HG03469 (cell line): Measurements from ENCODE around the gene CYP39A1.

ENCODE experiments used
- ATAC-seq: cut with Tn5 transposase; IDR thresholded peaks from one replicate; pipeline ENCODE4 v1.9.1; 2021; ENCODE audit warnings: mild to moderate bottlenecking, moderate library complexity, moderate number of reproducible peaks; ENCODE audit not compliant: unreplicated experiment

Gene CYP39A1

DNA sequence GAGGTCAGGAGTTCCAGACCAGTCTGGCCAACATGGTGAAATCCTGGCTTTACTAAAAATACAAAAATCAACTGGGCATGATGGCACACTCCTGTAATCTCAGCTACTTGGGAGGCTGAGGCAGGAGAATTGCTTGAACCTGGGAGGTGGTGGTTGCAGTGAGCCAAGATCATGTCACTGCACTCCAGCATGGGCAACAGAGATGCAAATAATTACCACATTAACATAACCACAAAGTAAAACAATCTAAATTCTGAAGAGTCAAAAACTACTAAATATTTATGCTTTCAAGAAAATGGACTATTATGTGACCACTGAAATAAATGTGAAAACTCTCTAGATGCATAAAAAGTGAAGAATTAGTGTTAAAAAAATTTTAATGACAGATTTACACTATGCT lies 59.9 kb downstream of the CYP39A1 start:
- no peak for ATAC-seq

DNA sequence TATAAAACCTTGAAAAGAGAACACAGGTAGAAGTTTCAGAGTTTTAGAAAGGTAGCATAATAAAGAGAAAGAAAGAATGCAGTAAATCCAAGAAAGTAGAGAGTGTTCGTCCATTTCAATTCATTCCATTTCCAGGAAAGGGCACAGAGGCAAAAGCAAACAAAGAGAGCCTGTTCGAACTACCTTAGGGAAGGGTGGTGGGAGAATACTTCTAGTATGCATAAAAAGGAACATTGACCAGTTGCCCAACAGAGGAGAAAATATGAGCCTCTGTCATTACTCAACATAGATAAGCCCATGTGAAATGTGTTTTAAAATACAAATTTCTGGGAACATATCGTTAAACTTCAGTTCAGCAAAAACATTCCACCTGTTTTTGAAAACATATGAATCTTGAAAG lies 60.6 kb downstream of the CYP39A1 start:
- ATAC-seq = no peak

DNA sequence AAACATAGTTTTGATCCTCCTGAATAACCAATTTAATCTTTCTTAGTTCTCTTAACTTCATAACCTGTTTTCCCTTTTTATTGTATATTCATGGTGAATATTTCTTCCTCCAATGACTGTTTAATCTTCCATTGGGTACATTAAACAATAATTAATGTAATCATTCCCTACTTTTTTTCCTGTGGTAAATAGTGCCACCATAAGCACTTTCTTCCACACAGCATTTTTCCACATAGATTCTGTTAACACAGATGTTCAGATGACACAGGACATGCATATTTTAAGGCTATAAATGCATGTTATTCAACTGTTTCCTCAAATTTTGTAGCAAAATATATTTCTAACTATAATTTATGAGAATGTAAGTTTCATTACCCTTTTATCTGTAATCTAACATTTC lies 61.9 kb downstream of the CYP39A1 start:
- ATAC-seq = no peak

DNA sequence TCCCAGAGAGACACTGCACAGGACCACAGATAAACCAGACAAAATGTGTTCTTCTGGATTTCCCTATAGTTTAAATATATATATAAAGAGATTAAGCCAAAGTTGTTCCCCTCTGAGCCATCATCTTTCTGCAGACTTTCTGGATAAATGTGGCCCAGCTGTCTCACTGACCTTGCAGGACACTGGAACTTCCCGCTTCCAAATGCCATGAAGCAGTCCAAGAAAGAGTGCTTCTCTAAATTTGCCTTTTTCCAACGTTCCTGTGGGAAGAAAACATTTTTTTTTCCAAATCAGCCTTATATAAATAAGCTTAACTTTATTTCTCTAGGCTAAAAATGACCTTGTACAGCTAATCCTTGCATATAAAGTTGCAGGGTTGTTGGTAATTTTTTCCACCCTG lies 65.7 kb downstream of the CYP39A1 start:
- ATAC-seq = no peak

DNA sequence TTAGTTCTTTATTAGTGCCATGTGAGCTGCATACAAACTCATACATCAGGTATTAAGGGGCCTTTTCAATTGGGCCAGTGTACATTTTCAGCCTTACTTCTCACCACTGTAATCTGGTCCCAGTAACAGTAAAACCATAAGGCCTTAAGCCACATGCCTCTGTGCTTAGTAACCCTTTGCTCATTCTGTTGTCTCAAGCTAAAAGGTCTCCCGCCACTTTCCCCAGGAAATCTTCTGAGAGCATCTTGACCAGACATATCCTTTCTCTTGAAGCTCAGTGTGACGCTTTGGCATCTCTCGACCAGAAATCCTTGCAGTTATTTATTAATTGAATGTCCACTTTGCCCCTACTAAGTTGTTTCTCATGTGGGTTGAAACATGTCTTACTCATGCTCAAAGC lies 68.0 kb downstream of the CYP39A1 start:
- no peak for ATAC-seq

DNA sequence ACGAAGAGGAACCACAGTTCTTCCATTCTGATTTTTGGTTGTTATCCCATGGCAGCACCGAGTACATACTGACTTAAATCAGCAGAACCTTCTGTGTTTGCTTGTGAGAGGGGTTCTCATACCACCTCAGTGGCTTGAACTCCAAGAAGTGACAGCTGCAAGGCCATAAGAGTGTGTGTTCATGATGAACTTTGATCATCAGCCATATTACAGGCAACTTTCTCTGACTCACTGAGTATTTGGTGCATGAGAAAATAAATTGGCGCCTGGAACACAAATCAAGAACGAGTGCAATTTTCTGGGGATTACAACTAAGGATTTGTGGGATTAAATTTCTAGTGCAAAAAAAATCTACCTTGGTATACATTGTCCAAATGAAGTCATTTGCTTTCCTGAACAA lies 68.9 kb downstream of the CYP39A1 start:
- no peak for ATAC-seq

DNA sequence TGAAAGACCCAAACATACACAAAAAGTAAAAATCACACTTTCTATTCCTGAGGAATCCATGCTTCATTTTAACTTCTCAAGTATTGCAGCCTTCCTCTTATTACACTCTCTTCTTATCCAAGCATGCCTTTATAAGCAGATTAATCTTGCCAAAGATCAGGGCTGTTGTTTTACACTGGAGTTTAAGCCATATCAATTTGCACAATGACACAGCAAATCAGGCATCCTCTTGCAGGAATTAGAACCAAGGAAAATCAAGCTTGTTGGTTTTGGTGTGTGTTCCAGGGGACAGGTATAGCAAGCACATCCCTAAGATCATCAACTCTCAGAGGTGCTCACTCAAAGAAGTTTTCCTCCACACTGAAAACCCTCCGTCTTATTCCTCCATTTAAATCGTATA lies 69.5 kb downstream of the CYP39A1 start:
- no peak for ATAC-seq

DNA sequence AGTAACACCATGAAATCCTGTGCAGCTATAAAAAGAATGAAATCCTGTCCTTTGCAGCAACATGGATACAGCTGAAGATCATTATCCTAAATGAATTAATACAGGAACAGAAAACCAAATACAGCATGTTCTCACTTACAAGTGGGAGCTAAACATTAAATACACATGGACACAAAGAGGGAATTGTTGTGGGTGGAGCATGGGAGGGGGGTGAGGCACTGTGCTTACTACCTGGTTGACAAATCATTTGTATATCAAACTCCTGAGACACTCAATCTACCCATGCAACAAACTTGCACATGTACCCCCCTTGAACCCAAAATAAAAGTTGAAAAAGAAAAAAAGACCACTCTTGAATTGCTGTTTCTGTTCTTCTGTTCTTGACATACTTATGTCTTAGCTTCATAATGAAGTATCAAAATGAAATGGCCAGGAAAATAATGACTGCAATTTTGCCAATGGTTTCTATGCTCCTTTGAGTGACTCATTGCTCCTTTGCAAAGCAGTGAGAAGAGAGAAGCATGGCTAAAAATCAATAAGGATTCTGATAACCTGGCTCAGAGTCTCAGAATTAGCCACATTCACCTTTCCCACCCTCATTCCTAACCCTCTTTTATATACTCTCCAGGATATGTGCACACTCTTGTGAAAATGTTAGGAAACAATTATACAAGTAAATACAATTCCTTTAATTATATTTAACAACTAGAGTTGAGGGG lies 71.0 kb downstream of the CYP39A1 start:
- no peak for ATAC-seq

DNA sequence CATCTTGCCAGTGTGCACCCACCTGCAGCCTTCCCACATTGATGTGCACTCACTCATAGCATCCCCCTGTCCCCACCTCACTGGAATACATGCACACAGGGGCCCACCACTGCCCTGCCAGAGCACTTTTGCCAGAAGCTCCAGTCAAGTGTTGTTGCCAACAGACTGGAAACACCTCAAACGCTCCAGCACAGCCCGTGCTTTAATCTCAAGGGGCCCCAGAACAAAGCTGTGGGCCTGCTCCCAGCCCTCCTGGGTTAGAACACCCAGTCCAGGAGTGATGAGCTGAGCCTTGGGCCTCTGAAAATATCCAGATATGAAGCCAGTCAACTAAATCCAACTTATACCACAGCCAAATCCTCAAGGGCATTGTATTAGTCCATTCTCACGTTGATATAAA lies 77.1 kb downstream of the CYP39A1 start:
- no peak for ATAC-seq

DNA sequence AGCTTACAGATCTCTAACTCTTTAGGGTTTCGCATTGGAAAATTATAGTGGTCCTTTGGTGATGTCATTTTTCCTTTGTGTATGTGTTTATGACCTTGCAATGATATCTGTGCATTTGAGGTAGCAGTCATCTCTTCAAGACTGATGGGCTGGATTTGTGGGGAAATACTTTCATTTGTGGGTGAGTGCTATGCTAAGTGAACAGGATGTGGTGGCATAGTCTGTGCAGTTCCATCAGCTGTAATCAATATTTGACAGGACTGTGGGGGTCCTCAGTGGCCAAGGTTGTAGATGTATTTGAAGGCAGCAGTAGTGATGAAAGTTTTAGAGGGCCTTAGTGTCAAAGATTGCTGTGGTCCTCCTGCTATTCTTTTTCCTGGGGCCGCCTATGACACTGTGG lies 79.5 kb downstream of the CYP39A1 start:
- ATAC-seq = no peak

DNA sequence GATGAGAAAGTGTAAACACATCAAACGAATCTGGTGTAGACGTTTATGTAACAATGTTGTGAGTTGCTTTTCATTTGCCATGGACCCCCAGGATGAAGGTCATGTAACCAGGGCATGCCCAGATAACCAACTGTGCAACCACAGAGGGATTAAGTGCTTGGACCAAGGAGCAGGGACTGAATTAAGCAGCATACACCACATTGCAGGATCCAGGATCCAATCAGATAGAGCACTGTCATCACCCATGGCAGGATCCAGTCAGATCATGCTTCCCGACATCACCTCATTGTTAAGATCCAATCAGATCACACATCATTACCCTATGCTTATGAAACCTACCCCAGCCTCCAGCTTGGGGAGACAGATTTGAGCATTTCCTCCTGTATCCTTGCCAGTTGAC lies 87.1 kb downstream of the CYP39A1 start:
- ATAC-seq = no peak

DNA sequence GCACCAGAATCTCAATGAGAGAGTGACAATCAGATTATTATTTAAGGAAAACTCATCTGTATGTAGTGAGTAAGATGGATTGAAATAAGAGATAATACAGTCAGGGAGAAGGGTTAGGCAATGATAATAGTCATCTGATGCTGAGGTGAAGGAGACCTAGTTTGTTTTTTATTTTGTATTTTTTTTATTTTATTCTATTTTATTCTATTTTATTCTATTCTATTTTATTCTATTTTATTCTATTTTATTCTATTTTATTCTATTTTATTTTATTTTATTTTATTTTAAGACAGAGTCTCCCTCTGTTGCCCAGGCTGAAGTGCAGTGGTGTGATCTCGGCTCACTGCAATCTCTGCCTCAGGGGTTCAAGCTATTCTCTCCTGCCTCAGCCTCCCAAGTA lies 88.7 kb downstream of the CYP39A1 start:
- ATAC-seq = no peak

DNA sequence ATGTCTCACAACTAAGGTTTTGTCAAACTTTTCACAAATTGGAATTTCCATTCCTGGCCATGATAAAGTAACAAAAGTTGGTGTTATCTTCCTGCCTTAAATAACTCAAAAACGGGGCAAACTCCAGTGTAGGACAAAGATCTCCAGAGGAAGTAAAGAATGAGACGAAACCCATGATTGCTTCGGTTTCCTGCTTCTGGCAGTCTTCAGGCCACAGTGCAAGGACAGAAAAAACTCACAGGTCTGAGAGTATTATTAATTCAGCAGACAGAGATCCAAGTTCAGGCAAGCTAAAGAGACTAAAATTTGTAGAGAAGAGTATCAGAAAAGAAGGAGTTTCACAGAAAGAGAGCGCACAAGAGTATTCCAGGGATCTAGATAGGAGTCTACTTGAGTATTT lies 96.6 kb downstream of the CYP39A1 start:
- no peak for ATAC-seq

DNA sequence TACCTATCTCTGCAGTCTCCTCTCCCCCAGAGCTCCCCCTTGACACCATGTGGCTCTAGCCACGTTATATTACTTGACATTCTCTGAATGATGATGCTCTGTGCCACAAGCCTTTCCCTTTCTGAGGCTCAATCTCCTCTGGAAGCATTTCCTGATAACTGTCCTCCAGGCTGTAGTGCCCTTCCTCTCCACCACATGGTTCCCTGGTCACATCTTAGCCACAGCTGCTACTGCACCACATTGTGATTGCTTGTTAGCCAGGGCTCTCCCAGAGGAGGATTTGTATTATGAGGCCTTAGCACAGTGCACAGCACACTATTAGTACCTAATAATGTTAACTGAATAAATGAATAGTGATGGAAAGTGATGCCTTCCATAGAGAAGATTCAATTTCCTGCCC lies 97.5 kb downstream of the CYP39A1 start:
- ATAC-seq = no peak

DNA sequence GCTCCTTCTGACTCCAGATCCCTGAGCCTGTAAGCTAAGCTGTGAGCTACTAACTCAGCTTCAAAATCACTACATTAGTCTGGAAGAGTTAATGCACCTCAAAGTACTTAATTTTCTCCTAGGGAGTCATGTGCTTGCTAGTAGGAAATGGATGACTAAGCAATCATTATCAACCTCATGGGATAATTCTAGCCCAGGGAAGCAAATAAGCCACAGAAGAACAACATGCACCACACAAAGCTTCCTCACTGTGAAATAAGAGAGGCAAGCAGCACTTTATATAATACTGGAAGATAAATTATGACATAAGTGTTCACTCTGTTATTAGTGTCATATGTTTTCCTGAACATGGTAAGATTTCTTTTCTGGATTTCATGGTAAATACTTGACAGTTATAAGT lies 103.5 kb downstream of the CYP39A1 start:
- no peak for ATAC-seq

DNA sequence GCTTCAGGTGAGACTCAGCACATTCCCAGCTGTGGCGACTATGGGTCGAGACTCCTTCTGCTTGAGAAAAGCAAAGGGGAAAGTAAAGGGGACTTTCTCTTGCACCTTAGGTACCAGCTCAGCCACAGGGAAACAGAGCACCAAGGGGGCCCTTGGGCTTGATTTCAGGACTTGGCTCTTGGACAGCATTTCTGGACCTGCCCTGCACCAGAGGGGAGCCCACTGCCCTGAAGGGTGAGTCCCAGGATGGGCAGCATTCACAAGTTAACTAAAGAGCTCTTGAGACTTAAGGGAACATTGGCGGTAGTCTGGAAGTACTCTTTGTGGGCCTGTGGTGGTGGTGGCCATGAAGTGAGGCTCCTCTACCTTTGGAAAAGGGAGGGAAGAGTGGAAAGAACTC lies 111.1 kb downstream of the CYP39A1 start:
- no peak for ATAC-seq

DNA sequence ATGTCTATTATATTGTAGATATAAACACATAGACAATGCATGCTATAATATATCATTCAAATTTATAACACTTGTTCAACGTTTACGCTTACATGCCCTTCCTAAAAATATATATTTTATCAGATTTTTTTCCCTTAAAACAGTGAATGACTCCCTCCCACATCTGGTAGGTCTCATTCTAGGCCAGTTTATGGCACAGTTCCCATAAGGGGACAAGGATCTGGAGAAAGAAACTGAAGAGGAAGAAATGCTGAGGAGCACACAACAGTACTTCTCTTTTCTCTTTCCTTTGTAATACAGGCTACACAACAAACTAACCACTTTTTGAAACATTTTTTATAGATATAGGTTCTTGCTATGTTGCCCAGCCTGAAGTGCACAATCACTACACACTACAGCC lies 112.8 kb downstream of the CYP39A1 start:
- no peak for ATAC-seq

DNA sequence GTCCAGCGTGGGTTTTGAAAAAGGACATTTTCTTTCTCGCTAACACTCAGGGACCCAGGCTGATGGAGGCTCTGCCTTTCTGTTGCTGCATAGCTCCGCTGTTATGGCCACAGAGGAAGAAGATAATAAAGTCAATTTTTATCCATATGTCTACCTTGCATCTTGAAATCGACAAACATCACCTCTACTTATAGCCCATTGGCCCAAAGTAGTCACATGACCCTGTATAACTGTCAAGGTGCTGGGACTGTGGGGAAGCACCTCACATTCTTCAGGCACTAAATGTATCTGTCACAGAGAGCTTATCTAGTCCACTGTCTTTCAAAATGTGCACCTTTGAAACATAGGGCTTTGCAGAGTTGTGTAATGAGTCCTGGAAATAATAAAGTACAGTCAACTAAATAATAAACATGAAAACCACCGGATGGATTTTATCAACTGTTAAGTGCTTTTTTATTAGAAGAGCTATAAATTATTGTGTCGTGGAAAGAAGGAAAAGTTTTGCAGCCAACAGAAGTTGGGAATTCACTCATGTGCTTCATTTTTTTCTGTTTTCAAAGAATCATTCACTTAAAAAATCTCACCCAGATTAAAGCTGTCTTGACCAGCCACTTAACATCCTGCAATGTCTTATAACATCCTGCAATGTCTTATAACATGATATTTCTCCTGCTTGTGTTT lies 113.7 kb downstream of the CYP39A1 start:
- ATAC-seq = no peak

DNA sequence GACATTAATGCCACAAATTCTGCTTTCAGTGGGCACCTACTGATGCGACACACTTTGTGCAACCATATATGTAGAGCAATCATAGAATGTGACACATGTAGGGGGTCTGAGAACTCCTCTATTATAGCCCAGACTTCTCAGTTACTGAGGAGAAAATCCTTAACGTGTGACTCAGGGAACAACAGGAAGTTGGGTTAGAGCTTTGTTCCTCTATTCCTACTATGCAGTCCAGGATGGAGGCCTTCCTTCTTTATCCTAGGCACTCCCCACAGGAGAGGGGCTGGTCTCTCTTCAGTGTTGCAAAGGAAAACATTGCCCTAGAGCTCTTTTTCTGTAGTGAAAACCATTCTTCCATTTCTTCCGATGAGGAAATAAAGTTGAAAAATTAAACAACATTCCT lies 121.7 kb downstream of the CYP39A1 start:
- ATAC-seq = no peak

DNA sequence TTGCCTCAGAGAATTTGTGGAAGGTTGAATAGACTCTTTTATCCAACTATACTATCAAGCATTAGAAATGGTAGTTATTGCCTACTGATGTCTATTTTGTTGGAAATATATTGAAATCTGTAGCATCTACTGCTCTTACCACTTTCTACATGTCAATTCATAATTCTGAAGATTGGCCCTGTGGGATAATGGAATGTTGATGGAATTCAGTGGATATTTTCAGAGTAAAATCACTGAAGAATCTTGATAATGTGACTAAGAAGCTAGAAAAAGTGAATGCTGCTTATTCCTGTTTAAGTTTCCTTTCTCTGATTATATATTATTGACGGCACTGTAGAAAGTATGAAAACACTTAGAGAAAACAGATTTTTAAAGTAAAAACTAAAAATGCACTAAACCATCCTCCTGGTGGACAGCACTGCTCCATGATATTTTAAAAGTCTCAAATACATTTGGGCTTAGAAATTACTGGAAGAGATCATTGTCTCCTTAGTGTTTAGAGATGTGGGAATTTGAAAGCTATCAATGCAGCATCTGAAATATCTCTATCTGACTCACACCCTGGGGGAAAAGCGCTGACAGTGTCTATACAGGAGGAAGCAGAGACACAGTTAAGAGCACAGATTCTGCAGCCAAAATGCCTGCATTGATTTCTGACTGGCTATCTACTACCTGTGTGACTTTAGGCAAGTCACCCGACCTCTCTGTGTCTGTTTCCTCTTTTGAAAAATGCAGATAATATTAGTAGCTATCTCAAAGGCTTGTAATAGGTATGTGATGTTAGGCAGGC lies 123.5 kb downstream of the CYP39A1 start:
- no peak for ATAC-seq

DNA sequence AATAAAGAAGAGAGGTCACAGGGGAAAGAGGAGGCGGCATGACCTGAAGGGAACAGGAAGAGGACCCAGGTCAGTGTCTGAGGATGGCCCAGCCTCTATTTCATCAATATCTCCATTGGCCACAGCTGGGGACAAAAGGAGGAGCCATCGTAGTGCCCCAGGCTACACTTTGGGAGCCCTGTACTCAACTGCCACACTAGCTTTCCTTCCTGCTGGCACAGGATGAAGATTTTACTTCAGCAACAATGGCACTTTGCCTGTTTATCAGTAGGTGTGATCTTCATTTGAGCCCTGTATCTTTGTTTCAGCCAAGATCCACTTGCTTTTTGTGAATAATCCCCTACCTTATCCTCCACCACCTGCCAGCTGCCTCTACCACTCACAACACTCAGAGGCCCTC lies 126.0 kb downstream of the CYP39A1 start:
- ATAC-seq = no peak

DNA sequence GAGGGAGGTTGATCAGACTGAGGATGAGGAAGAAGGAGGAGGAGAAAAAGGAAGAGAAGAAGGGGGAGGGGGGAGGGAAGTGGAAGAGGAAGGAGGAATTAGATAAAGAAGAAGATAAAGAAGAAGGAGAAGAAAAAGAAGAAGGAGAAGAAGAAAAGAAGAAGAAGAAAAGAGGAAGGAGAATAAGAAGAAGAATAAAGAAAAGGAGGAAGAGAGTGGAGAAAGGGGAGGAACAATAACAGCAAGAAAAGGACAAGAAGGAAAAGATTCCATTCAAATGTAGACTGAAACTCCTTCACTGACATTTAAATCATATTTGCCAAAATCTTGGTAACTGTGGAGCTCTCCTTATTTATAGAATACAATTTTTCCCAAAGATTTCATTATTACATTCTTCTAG lies 127.0 kb downstream of the CYP39A1 start:
- ATAC-seq = no peak
